NB4 (cell line): ENCODE measurements around the gene SMCP.

ENCODE experiments used
- CTCF ChIP-seq: IDR thresholded peaks from one replicate; pipeline ENCODE4 v1.5.1; 2012; ENCODE audit warnings: low read depth, low read length
- POLR2A ChIP-seq: IDR thresholded peaks from 2 replicates; pipeline ENCODE4 v1.6.1; 2011; ENCODE audit warnings: mild to moderate bottlenecking; ENCODE audit not compliant: insufficient read length; ENCODE audit errors: extremely low read depth

- no peak for TF ChIP-seq POLR2A
- no peak for TF ChIP-seq CTCF
Measured at GRCh38 chr1:152906023-152906565, 28.0 kb downstream of the SMCP start.
